ENCODE measurements around the gene GALNT12. TPM values are rescaled to one million over a fixed set of nuclear protein-coding genes. Genes with fewer than 3 reads are reported as not detected.

The GALNT12 gene
- total and polyA plus RNA-seq, 8 donors, result 9.0 to 212 (median 41.8) TPM

DNA sequence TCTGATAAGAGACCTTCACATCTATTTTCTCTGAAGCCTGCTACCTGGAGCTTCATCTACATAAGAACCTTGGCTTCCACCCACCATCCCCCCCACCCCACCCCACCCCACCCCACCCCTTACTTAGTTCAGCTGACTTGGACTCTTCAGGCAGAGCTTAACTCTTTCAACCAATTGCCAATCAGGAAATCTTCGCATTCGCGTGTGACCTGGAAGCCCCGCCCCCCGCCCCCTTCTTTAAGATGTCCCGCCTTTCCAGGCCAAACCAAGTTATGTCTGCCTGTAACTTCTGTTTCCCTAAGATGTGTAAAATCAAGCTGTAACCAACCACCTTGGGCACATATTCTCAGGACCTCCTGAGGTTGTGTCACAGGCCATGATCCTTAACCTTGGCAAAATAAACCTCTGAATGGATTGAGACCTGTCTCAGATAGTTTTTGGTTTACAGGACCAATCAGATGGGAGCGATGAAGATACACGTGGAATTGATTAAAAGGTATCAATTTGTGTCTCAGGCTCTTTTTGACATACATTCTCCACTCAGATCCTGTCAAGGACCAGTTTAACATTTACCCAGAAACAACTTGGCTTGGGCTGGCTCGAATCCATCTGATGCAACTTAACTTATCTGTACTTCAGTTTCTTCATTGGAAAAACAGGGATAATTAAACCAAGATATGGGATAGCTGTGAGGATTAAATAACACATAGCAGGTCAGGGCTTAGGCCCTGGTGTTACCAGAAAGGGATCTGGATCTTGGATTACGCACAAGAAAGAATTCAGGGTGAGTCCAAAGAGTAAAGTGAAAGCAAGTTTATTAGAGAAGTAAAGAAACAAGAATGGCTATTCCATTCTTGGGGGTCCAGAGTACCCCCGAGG, 43.6 kb downstream of the GALNT12 start:
- Histone ChIP-seq H3K4me1 (peaks cover 0 to 30% (median 17%) of the 10 kb centered on the region in 4 donors), H3K4me3 (no peak overlapping the region), H3K27me3 (no peaks in the 10 kb centered on the region), H3K27ac (peak overlapping the region in 3 of 5 donors; percentile 10 to 81 (median 10)), H3K36me3 (peaks cover 0 to 4% (median 4%) of the 10 kb centered on the region in 4 donors), H3K9me3 (no peaks in the 10 kb centered on the region)
- intact Hi-C loops (cut with DNase I; ENCODE audit: low total_unique reads), result loop anchor here (5.0 kb wide), 1 partner anchor 291 kb away; no protein-coding TSS in a partner anchor
- 87 to 93% (median 89%) methylated on average over 11 of the region's 11 CpGs for WGBS, 5 donors
- no peak for DNase-seq
- TF ChIP-seq EP300 (IDR thresholded peaks at IDR 0.05) (no peak), POLR2AphosphoS5 (IDR thresholded peaks at IDR 0.05) (no peak), POLR2A (IDR thresholded peaks at IDR 0.05) (no peak)
- TF ChIP-seq, protein P1, sequence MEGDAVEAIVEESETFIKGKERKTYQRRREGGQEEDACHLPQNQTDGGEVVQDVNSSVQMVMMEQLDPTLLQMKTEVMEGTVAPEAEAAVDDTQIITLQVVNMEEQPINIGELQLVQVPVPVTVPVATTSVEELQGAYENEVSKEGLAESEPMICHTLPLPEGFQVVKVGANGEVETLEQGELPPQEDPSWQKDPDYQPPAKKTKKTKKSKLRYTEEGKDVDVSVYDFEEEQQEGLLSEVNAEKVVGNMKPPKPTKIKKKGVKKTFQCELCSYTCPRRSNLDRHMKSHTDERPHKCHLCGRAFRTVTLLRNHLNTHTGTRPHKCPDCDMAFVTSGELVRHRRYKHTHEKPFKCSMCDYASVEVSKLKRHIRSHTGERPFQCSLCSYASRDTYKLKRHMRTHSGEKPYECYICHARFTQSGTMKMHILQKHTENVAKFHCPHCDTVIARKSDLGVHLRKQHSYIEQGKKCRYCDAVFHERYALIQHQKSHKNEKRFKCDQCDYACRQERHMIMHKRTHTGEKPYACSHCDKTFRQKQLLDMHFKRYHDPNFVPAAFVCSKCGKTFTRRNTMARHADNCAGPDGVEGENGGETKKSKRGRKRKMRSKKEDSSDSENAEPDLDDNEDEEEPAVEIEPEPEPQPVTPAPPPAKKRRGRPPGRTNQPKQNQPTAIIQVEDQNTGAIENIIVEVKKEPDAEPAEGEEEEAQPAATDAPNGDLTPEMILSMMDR (IDR thresholded peaks at IDR 0.05), result no peak

DNA sequence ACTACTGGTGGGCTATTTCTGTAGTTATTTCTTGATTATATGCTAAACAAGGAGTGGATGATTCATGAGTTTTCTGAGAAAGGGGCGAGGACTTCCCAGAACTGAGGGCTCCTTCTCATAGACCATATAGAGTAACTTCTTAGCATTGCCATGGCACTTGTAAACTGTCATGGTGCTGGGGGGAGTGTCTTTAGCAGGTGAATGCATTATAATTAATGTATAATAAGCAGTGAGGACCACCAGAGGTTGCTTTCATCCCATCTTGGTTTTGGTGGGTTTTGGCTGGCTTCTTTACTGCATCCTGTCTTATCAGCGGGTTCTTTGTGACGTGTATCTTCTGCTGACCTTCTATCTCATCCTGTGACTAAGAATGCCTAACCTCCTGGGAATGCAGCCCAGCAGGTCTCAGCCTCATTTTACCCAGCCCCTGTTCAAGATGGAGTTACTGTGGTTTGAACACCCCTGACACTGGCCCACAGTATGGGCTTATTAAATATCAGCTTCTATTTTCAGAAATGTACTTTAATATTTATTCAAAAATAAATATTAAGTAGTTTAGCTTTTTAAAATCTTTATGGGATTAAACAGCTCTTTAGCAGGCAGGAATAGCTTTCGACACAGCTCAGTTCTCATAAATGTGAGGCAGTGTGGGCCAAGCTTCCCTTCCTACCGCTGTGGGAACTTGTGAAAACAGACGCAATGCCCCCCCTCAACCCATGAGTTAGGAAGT, 44.4 kb downstream of the GALNT12 start:
- no peaks in the 10 kb centered on the region for H3K27me3 ChIP-seq
- H3K4me3 ChIP-seq, result no peak overlapping the region
- no peaks in the 10 kb centered on the region for H3K36me3 ChIP-seq
- WGBS, 5 donors, result 74 to 84% (median 80%) methylated on average over 6 of the region's 6 CpGs
- peaks cover 0 to 30% (median 17%) of the 10 kb centered on the region in 4 donors for H3K4me1 ChIP-seq
- no peak for DNase-seq
- TF ChIP-seq EP300 (IDR thresholded peaks at IDR 0.05) (no peak), POLR2AphosphoS5 (IDR thresholded peaks at IDR 0.05) (no peak), POLR2A (IDR thresholded peaks at IDR 0.05) (no peak)
- TF ChIP-seq, protein P1 (IDR thresholded peaks at IDR 0.05), result no peak
- intact Hi-C loops (cut with DNase I; ENCODE audit: low total_unique reads), result loop anchor here (5.0 kb wide), 1 partner anchor 290 kb away; no protein-coding TSS in a partner anchor
- peak overlapping the region in 2 of 5 donors; percentile 10 to 58 for H3K27ac ChIP-seq
- no peaks in the 10 kb centered on the region for H3K9me3 ChIP-seq

DNA sequence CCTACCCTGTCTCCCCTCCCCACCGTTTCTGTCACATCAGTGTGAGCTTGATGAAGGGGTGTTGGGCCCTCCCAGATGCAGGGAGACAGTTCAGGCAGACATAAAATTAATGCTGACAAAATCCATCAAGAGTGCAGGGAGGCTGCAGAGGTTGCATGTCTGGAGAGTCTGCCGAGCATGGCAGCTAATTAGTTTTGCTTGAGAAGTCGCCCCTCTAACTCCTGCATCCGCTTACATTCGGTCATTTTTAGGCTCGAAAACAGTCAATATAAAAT, 44.9 kb downstream of the GALNT12 start:
- H3K4me3 ChIP-seq, result no peak overlapping the region
- intact Hi-C loops (cut with DNase I; ENCODE audit: low total_unique reads), result loop anchor here (5.0 kb wide), 1 partner anchor 290 kb away; no protein-coding TSS in a partner anchor
- WGBS, 5 donors, result 70 to 83% (median 77%) methylated on average over 6 of the region's 6 CpGs
- H3K27me3 ChIP-seq, result no peaks in the 10 kb centered on the region
- TF ChIP-seq POLR2A (IDR thresholded peaks at IDR 0.05) (no peak), POLR2AphosphoS5 (IDR thresholded peaks at IDR 0.05) (no peak), EP300 (IDR thresholded peaks at IDR 0.05) (no peak)
- TF ChIP-seq, protein P1 (IDR thresholded peaks at IDR 0.05), result no peak
- H3K4me1 ChIP-seq, result peaks cover 0 to 30% (median 17%) of the 10 kb centered on the region in 4 donors
- H3K36me3 ChIP-seq, result no peaks in the 10 kb centered on the region
- no peak for DNase-seq
- no peaks in the 10 kb centered on the region for H3K9me3 ChIP-seq
- H3K27ac ChIP-seq, result peak overlapping the region in 1 of 5 donors; percentile 58

GRCh38 chr9:98852961-98853360, 45.5 kb downstream of the GALNT12 start:
- H3K27ac ChIP-seq, result no peak overlapping the region
- whole genome bisulfite sequencing, 5 donors, result 82 to 93% (median 89%) methylated on average over 2 of the region's 2 CpGs
- no peaks in the 10 kb centered on the region for H3K27me3 ChIP-seq
- peaks cover 0 to 27% (median 16%) of the 10 kb centered on the region in 4 donors for H3K4me1 ChIP-seq
- TF ChIP-seq EP300 (IDR thresholded peaks at IDR 0.05) (no peak), POLR2A (IDR thresholded peaks at IDR 0.05) (no peak), POLR2AphosphoS5 (IDR thresholded peaks at IDR 0.05) (no peak)
- TF ChIP-seq, protein P1 (IDR thresholded peaks at IDR 0.05), result no peak
- no peaks in the 10 kb centered on the region for H3K36me3 ChIP-seq
- H3K4me3 ChIP-seq, result no peak overlapping the region
- DNase-seq, result no peak
- intact Hi-C loops (cut with DNase I; ENCODE audit: low total_unique reads), result loop anchor here (5.0 kb wide), 1 partner anchor 289 kb away; no protein-coding TSS in a partner anchor
- H3K9me3 ChIP-seq, result no peaks in the 10 kb centered on the region
